Occipital lobe (tissue), 2 donors: ENCODE results near the gene OLIG3. TPM values are rescaled to one million over a fixed set of nuclear protein-coding genes. Genes with fewer than 3 reads are reported as not detected.

Source experiments
- DNase-seq: peaks from one replicate; lab custom pipeline; 2025; lab: John Stamatoyannopoulos, UW
- total RNA-seq: library from RNA; depleted of rRNA; stranded (reverse); fragments of >200 nt; gene quantifications from one replicate; pipeline ENCODE4 v1.2.3, GENCODE V29; 2014

OLIG3 gene
- total RNA-seq, 1 donor from 2014 or later: not detected

GRCh38 chr6:137471497-137471896 lies 22.7 kb downstream of the OLIG3 start:
- no peak for DNase-seq

GRCh38 chr6:137467211-137467610 lies 27.0 kb downstream of the OLIG3 start:
- DNase-seq: no peak

DNA sequence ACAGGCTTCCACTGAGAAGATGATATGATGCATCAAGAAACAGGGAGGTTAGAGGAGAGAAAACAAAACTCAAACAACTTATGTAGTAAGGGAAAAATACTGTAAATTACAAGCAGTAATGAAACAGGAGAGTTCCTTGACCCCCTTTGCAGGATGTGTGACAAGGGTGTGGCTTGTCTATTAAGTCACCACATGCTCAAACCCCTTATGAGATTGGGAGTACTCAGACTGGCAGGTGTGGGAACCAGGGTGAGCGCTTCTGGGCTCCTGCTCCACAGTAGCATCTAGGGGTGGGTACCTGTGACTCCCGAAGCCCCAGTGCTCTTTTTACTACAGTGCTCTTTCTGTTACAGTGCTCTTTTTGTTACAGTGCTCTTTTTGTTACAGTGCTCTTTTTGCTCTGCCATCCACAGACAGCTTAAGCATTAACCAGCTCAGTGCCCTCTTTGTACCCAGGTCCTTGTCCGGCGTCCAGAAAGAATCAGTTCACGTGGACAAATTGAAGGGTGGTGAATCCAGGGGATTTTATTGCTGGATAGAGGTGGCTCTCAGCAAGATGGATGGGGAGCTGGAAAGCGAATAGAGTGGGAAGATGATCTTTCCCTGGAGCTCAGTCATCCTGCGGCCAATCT lies 28.7 kb downstream of the OLIG3 start:
- no peak for DNase-seq

GRCh38 chr6:137452333-137452894 lies 41.8 kb downstream of the OLIG3 start:
- no peak for DNase-seq

GRCh38 chr6:137443901-137444300 lies 50.3 kb downstream of the OLIG3 start:
- DNase-seq: no peak
